GM18951 (cell line): ENCODE results near the gene CAMSAP3.
"Not testable (repeated sequence)": the region's sequence is repeated elsewhere in the genome, so short reads cannot be mapped to it uniquely, and the experiment has no call there.

ENCODE experiments used
- POLR2A ChIP-seq: IDR thresholded peaks from 4 replicates; pipeline ENCODE4 v1.6.1; 2011; ENCODE audit warnings: mild to moderate bottlenecking; ENCODE audit not compliant: insufficient read length, insufficient read depth; ENCODE audit errors: extremely low read depth
- in situ Hi-C: fragments of 300-500 bp; cut with MboI; formaldehyde crosslinking; loops from one replicate; pipeline ENCODE4 v1.12.0; 2022; ENCODE audit warnings: low sequenced_read_pairs, mixed read lengths, inconsistent platforms; ENCODE audit not compliant: unreplicated experiment

CAMSAP3 gene

DNA sequence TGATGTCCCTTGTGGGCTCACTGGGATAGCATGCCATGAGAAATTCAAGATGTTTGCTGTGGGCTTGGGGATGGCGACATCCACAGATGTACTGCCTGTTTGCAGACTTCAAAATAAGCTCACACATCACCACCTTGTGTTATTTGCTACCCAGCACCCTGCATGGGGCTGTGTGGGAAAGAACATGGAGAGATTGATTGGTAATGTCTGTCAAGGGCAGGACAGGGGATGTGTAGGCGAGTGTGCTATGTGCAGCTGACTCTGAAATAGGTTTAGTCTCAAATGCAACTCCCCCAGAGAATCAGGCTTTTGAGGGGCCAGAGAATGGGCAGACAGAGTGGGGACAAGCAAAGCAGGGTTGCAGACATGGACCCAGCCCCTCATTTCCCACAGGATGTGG, 35.4 kb upstream of the CAMSAP3 start:
- in situ Hi-C loops: loop anchor here (25.0 kb wide), 1 partner anchor 252 kb away; no protein-coding TSS in a partner anchor
- TF ChIP-seq POLR2A: no peak

GRCh38 chr19:7561325-7561724, 34.3 kb upstream of the CAMSAP3 start:
- TF ChIP-seq POLR2A: no peak
- in situ Hi-C loops: loop anchor here (25.0 kb wide), 1 partner anchor 251 kb away; no protein-coding TSS in a partner anchor

GRCh38 chr19:7562646-7563393, 32.8 kb upstream of the CAMSAP3 start:
- in situ Hi-C loops: loop anchor here (25.0 kb wide), 1 partner anchor 249 kb away; no protein-coding TSS in a partner anchor
- no peak for TF ChIP-seq POLR2A

GRCh38 chr19:7564866-7565265, 30.8 kb upstream of the CAMSAP3 start:
- in situ Hi-C loops: loop anchor here (25.0 kb wide), 1 partner anchor 247 kb away; no protein-coding TSS in a partner anchor
- no peak for TF ChIP-seq POLR2A

- in situ Hi-C loops: loop anchor here (25.0 kb wide), 1 partner anchor 247 kb away; no protein-coding TSS in a partner anchor
- no peak for TF ChIP-seq POLR2A
Observed at GRCh38 chr19:7565332-7565731, 30.3 kb upstream of the CAMSAP3 start.

DNA sequence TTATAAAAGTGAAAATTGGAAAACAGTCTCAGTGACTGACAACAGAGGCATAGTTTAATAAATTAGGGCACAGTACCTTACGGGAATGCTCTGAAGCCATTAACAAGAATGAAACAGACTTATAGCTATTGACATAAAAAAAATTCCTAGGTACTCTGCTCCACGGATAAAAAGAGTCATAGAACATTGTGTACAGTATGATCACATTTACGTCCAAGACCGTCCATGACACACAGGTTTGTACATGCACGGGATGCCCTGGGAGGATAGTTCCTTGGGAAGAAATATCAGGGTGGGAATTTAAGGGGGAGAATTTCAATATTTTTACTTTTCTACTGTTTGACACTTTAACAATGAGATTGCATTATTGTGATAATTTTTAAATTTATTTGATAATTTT, 24.9 kb upstream of the CAMSAP3 start:
- in situ Hi-C loops: loop anchor here (25.0 kb wide), 1 partner anchor 242 kb away; no protein-coding TSS in a partner anchor
- no peak for TF ChIP-seq POLR2A

DNA sequence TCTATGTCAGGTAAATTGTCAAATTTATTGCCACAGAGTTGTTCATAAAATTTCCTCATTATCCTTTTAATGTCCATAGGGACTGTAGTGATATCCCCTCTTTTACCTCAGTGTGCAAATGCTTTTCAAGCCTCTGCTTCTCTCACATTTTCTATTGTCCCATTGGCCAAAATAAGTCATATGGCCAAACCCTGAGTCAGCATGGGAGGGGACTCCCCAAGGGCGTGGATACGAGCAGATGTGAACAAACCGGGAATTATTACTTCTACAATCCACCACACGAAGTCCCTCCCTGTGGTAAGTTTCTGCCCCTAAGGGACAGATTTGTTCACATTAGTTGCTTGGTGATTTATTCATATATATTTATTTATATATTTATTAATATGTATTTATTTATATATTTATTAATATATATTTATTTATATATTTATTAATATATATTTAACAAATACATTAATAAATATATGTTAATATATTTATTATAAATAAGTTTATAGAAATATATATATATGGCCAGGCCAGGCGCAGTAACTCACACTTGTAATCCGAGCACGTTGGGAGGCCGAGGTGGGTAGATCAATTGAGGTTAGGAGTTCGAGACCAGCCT, 20.1 kb upstream of the CAMSAP3 start:
- in situ Hi-C loops: no loop called here
- TF ChIP-seq POLR2A: no peak

- in situ Hi-C loops: not testable (repeated sequence)
Observed at GRCh38 chr19:7577422-7577821, 18.2 kb upstream of the CAMSAP3 start.

- no peak for TF ChIP-seq POLR2A
- in situ Hi-C loops: no loop called here
Observed at GRCh38 chr19:7578127-7578526, 17.5 kb upstream of the CAMSAP3 start.

DNA sequence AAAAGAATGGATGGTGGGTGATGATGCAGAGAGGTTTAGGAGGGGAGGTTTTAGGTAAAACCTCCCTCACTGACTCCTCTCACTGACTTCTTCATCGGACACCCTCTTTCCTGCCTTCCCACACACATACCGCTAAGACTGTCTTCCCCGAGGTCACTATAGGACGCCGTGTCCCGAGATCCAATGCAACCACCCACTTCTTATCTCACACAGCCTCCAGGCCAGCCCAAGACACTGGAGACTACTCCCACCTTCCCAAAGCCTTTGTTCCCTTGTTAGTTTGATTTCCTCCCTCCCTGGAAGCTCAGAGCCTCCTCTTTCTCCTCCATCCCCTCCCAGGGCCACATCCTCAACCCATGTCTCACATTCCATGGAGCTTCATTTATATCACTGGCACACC, 16.5 kb upstream of the CAMSAP3 start:
- in situ Hi-C loops: no loop called here
- no peak for TF ChIP-seq POLR2A

DNA sequence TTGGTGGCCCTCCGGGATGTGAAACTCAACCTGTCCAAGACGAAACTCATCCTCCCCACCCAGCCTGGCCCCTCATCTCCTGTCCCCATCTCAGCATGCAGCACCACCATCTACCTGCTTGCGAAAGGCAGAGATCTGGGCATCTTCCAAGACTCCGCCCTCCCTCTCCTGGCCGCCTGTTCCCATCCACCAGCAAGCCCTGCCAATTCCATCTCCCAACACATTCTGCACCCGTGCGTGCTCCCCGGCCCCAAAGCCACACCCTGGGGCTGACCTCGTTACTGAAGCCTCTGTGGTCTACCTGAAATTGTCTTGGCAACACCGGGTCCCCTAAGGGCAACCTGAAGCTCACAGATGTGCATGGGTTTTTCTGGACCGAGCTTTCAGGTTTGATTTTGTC, 13.2 kb upstream of the CAMSAP3 start:
- in situ Hi-C loops: no loop called here
- TF ChIP-seq POLR2A: no peak

DNA sequence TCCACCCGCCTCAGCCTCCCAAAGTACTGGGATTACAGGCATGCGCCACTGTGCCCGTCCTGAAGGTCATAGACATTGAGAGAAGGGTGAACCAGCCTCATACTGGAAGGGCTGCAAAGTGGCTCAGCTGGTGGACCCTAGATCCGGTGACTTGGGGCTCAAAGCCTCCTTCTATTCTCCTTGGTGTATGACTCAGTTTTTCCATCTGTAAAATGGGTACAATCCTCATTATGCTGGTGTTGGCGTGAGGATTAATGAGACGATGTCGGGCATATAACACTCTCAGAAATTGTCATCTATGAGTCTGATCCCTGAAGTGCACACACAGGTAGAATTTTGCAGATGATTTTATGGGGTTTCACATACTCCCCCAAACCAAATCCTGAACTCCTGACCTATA, 5.8 kb upstream of the CAMSAP3 start:
- in situ Hi-C loops: no loop called here
- no peak for TF ChIP-seq POLR2A

- no peak for TF ChIP-seq POLR2A
- in situ Hi-C loops: no loop called here
Observed at GRCh38 chr19:7590256-7590655, 5.4 kb upstream of the CAMSAP3 start.
